Stomach (tissue), 19 donors: ENCODE results near the gene ARID5B. TPM values are rescaled to one million over a fixed set of nuclear protein-coding genes. Genes with fewer than 3 reads are reported as not detected.

Source experiments
- DNase-seq, 2 donors: peaks; one replicate each; pipeline versions ENCODE4 v3.0.0 to v3.0.0-alpha.2; 2013 to 2019
- H3K27ac ChIP-seq, 5 donors: fragments of 200-600 bp in 4 of 5; sonication (generic) in 4 of 5; one replicate each; pipeline ENCODE4 v1.5.1; 2013 to 2019; ENCODE audit warnings: mild to moderate bottlenecking in 1 of 5, moderate library complexity in 1 of 5
- H3K27me3 ChIP-seq, 3 donors: fragments of 200-600 bp; sonication (generic); one replicate each; pipeline ENCODE4 v1.5.1; 2017 to 2019; ENCODE audit warnings: mixed run types in 1 of 3
- H3K36me3 ChIP-seq, 4 donors: fragments of 200-600 bp; sonication (generic); 1 replicate in 3 of 4; 2 replicates in 1 of 4; pipeline ENCODE4 v1.5.1; 2016 to 2019
- H3K4me1 ChIP-seq, 4 donors: fragments of 200-600 bp; sonication (generic); one replicate each; pipeline ENCODE4 v1.5.1; 2016 to 2019
- H3K4me3 ChIP-seq, 4 donors: fragments of 200-600 bp; sonication (generic) in 3 of 4; one replicate each; pipeline ENCODE4 v1.5.1; 2016 to 2019; ENCODE audit warnings: mild to moderate bottlenecking in 1 of 4
- H3K9me3 ChIP-seq, 4 donors: fragments of 200-600 bp; sonication (generic); one replicate each; pipeline ENCODE4 v1.5.1; 2016 to 2019
- CTCF ChIP-seq, 7 experiments: fragments of 450-650 bp in 4 of 7; fragments of 200-600 bp in 3 of 7; sonication (generic) in 3 of 7; IDR thresholded peaks; one replicate each; pipeline ENCODE4 v1.5.1; 2016 to 2019; ENCODE audit warnings: antibody characterized with exemption in 7 of 7, control low read depth in 2 of 7, mild to moderate bottlenecking in 1 of 7
- EP300 ChIP-seq: sonication (generic); formaldehyde crosslinking; IDR thresholded peaks from one replicate; pipeline ENCODE4 v1.6.1; 2017; ENCODE audit warnings: antibody characterized with exemption
- POLR2A ChIP-seq, 4 donors: fragments of 450-650 bp; IDR thresholded peaks; one replicate each; pipeline ENCODE4 v1.6.1; 2016; ENCODE audit warnings: antibody characterized with exemption in 4 of 4, control low read depth in 2 of 4, mild to moderate bottlenecking in 1 of 4, moderate library complexity in 1 of 4
- POLR2AphosphoS5 ChIP-seq, 3 donors: sonication (generic); formaldehyde crosslinking; IDR thresholded peaks; one replicate each; pipeline ENCODE4 v1.6.1; 2016; ENCODE audit warnings: antibody characterized with exemption in 3 of 3
- WGBS, 5 donors: extraction: QIAGEN DNeasy Blood & Tissue Kit in 3 of 5; methylation state at CpG; one replicate each; pipeline versions ENCODE4 v1.1.5 to v1.1.7; 2013 to 2018; 5-methylcytosine and 5-hydroxymethylcytosine counted together
- intact Hi-C: fragments of 100-400 bp; cut with DNase I; formaldehyde crosslinking; loops from one replicate; pipeline ENCODE4 v1.15.1; 2023; ENCODE audit warnings: low total_unique reads
- long read RNA-seq, 10 donors: transcript quantifications; one replicate each; lab custom pipeline, GENCODE V29; 2026
- polyA plus RNA-seq, 3 donors: library from polyadenylated mRNA; stranded (reverse); fragments of 200-250 nt; gene quantifications; one replicate each; pipeline ENCODE4 v1.2.3, GENCODE V29; 2013
- total RNA-seq, 5 donors: library from RNA; depleted of rRNA; stranded (reverse); fragments of >200 nt; gene quantifications; one replicate each; pipeline versions ENCODE4 v1.1.0 to v1.2.3, GENCODE V29; 2014 to 2016
- donor health status: healthy with polysubstance abuse.
- donor health status: Bipolar disorder and iron deficiency.
- donor health status: healthy.

The ARID5B gene
- 10 to 100 TPM in 4 of 5 donors, 1 to 10 TPM in 1; 8.7 to 64.2 (median 21.9) TPM for total RNA-seq
- polyA plus RNA-seq, result 1 to 10 TPM; 5.4 to 8.2 (median 5.9) TPM
- long read RNA-seq, donor 1, partial matches to known transcripts, result 0 of 1 reads
- long read RNA-seq, donor 1, other reads (novel, unspliced or antisense), result 0 of 1 reads
- long read RNA-seq, donor 2, full-length matches to known transcripts, result 3 of 3 reads
- long read RNA-seq, donor 2, partial matches to known transcripts, result 0 of 3 reads
- long read RNA-seq, donor 2, other reads (novel, unspliced or antisense), result 0 of 3 reads
- long read RNA-seq, donor 3, result 0 reads
- long read RNA-seq, donor 4, result 0 reads
- long read RNA-seq, donor 5, partial matches to known transcripts, result 0 of 2 reads
- long read RNA-seq, donor 5, other reads (novel, unspliced or antisense), result 0 of 2 reads
- long read RNA-seq, donor 6, full-length matches to known transcripts, result 5 of 10 reads
- long read RNA-seq, donor 6, partial matches to known transcripts, result 5 of 10 reads
- long read RNA-seq, donor 6, other reads (novel, unspliced or antisense), result 0 of 10 reads
- long read RNA-seq, donor 7, partial matches to known transcripts, result 24 of 24 reads
- long read RNA-seq, donor 7, other reads (novel, unspliced or antisense), result 0 of 24 reads
- long read RNA-seq, donor 8, full-length matches to known transcripts, result 3 of 3 reads
- long read RNA-seq, donor 8, partial matches to known transcripts, result 0 of 3 reads
- long read RNA-seq, donor 8, other reads (novel, unspliced or antisense), result 0 of 3 reads
- long read RNA-seq, donor 9, full-length matches to known transcripts, result 2 of 2 reads
- long read RNA-seq, donor 9, partial matches to known transcripts, result 0 of 2 reads
- long read RNA-seq, donor 9, other reads (novel, unspliced or antisense), result 0 of 2 reads
- long read RNA-seq, donor 10, result 0 reads

GRCh38 chr10:61900829-61901792 is at the start of gene ARID5B:
Gene ARID5B (plus strand): TSS chr10:61901699. CDS start chr10:61901710, 11 bp downstream.
- TF ChIP-seq EP300 (no peak), POLR2A (IDR thresholded peaks at IDR 0.05) (no peak), CTCF (IDR thresholded peaks at IDR 0.05) (no peak), POLR2AphosphoS5 (IDR thresholded peaks at IDR 0.05) (peak in 2 of 3 donors; percentile 42 to 80)
- Histone ChIP-seq H3K27ac (peak within 1 kb of the TSS; percentile 93 to 99 (median 98)), H3K9me3 (no peaks in the 10 kb centered on the region), H3K27me3 (no peaks in the 10 kb centered on the region), H3K4me3 (peak within 1 kb of the TSS; percentile 61 to 82 (median 71)), H3K4me1 (peaks cover 33 to 61% (median 49%) of the 10 kb centered on the region in 4 donors), H3K36me3 (no peaks in the 10 kb centered on the region)
- 0 to 1% (median 1%) methylated on average over 33 to 34 of the region's 34 CpGs for WGBS, 5 donors
- intact Hi-C loops, result loop anchor here (10.0 kb wide), 1 partner anchor 344 kb away; no protein-coding TSS in a partner anchor
- DNase-seq, result peak; percentile 68 to 86

- DNase-seq, result no peak
- no peaks in the 10 kb centered on the region for H3K27me3 ChIP-seq
- H3K36me3 ChIP-seq, result no peaks in the 10 kb centered on the region
- H3K27ac ChIP-seq, result no peak overlapping the region
- no peak overlapping the region for H3K4me3 ChIP-seq
- no peaks in the 10 kb centered on the region for H3K9me3 ChIP-seq
- intact Hi-C loops, result no loop called here
- no peak for TF ChIP-seq EP300
- H3K4me1 ChIP-seq, result no peaks in the 10 kb centered on the region
- 88 to 96% (median 92%) methylated on average over 2 of the region's 2 CpGs for WGBS, 5 donors
Measured at GRCh38 chr10:61852261-61852660, 49.2 kb upstream of the ARID5B start.

- intact Hi-C loops, result no loop called here
- no peaks in the 10 kb centered on the region for H3K36me3 ChIP-seq
Measured at GRCh38 chr10:61855771-61856170, 45.7 kb upstream of the ARID5B start.

More at GRCh38 chr10:61855771-61856170, 45.7 kb upstream of the ARID5B start:
- Histone ChIP-seq H3K27me3 (no peaks in the 10 kb centered on the region), H3K27ac (no peak overlapping the region), H3K4me3 (no peak overlapping the region), H3K9me3 (no peaks in the 10 kb centered on the region), H3K4me1 (no peaks in the 10 kb centered on the region)
- 82 to 93% (median 89%) methylated on average over 3 of the region's 3 CpGs for WGBS, 5 donors
- TF ChIP-seq POLR2AphosphoS5 (IDR thresholded peaks at IDR 0.05) (no peak), CTCF (IDR thresholded peaks at IDR 0.05) (no peak), POLR2A (IDR thresholded peaks at IDR 0.05) (no peak), EP300 (no peak)
- no peak for DNase-seq
